ENCODE data around the gene CAMKMT.

The CAMKMT gene

GRCh38 chr2:44774826-44775492, 413.2 kb downstream of the CAMKMT start:
- H3K9me3 ChIP-seq (ENCODE audit: control insufficient read depth, insufficient read depth, low read length) = no peaks in the 10 kb centered on the region
- H3K27me3 ChIP-seq (ENCODE audit: control insufficient read depth, insufficient read depth, low read length) = peaks cover 21% of the 10 kb centered on the region
- peak overlapping the region; percentile 27 for H3K27ac ChIP-seq (ENCODE audit: low read depth, low read length)
- H3K4me1 ChIP-seq (ENCODE audit: control insufficient read depth, insufficient read depth, low read length) = peaks cover 82% of the 10 kb centered on the region
- no peak overlapping the region for H3K4me3 ChIP-seq (ENCODE audit: low read depth, low read length)
- H3K9ac ChIP-seq (ENCODE audit: low read depth, low read length) = no peak overlapping the region
- H3K36me3 ChIP-seq (ENCODE audit: control insufficient read depth, insufficient read depth, low read length) = no peaks in the 10 kb centered on the region

GRCh38 chr2:44777036-44777435, 415.3 kb downstream of the CAMKMT start:
- Histone ChIP-seq H3K27me3 (ENCODE audit: control insufficient read depth, insufficient read depth, low read length) (peaks cover 25% of the 10 kb centered on the region), H3K36me3 (ENCODE audit: control insufficient read depth, insufficient read depth, low read length) (no peaks in the 10 kb centered on the region), H3K9me3 (ENCODE audit: control insufficient read depth, insufficient read depth, low read length) (0 out of 2 replicates have a peak, but pooled peaks cover 2% of the 10 kb centered on the region), H3K4me3 (ENCODE audit: low read depth, low read length) (peak overlapping the region; percentile 53), H3K4me1 (ENCODE audit: control insufficient read depth, insufficient read depth, low read length) (peaks cover 75% of the 10 kb centered on the region), H3K27ac (ENCODE audit: low read depth, low read length) (no peak overlapping the region), H3K9ac (ENCODE audit: low read depth, low read length) (no peak overlapping the region)

DNA sequence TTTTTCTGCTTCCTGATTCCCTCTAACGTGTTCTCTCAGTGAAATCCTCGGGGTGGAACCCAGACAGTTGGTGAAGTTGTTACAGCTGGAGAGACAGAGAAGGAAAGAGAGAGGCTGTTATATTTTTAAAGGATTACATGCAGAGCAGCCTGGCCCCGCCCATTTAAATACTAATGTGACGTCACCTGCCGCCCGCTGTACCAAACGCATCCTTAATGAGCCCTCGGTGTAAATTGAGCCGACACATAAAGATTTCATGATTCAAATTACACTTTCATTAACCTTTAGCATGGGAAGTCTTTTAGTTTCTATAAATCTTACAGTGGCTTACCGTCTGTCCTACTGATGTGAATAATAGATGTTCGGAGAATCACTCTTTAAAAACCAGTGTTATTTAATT, 415.8 kb downstream of the CAMKMT start:
- Histone ChIP-seq H3K4me3 (ENCODE audit: low read depth, low read length) (peak overlapping the region; percentile 53), H3K27ac (ENCODE audit: low read depth, low read length) (no peak overlapping the region), H3K36me3 (ENCODE audit: control insufficient read depth, insufficient read depth, low read length) (no peaks in the 10 kb centered on the region), H3K4me1 (ENCODE audit: control insufficient read depth, insufficient read depth, low read length) (peaks cover 71% of the 10 kb centered on the region), H3K9me3 (ENCODE audit: control insufficient read depth, insufficient read depth, low read length) (0 out of 2 replicates have a peak, but pooled peaks cover 2% of the 10 kb centered on the region), H3K27me3 (ENCODE audit: control insufficient read depth, insufficient read depth, low read length) (peaks cover 25% of the 10 kb centered on the region), H3K9ac (ENCODE audit: low read depth, low read length) (no peak overlapping the region)

GRCh38 chr2:44778221-44778654, 416.5 kb downstream of the CAMKMT start:
- peak overlapping the region; percentile 53 for H3K4me3 ChIP-seq (ENCODE audit: low read depth, low read length)
- H3K9ac ChIP-seq (ENCODE audit: low read depth, low read length) = no peak overlapping the region
- 0 out of 2 replicates have a peak, but pooled peaks cover 2% of the 10 kb centered on the region for H3K9me3 ChIP-seq (ENCODE audit: control insufficient read depth, insufficient read depth, low read length)
- H3K27me3 ChIP-seq (ENCODE audit: control insufficient read depth, insufficient read depth, low read length) = peaks cover 25% of the 10 kb centered on the region
- H3K27ac ChIP-seq (ENCODE audit: low read depth, low read length) = peak overlapping the region; percentile 67
- no peaks in the 10 kb centered on the region for H3K36me3 ChIP-seq (ENCODE audit: control insufficient read depth, insufficient read depth, low read length)
- H3K4me1 ChIP-seq (ENCODE audit: control insufficient read depth, insufficient read depth, low read length) = peaks cover 64% of the 10 kb centered on the region

DNA sequence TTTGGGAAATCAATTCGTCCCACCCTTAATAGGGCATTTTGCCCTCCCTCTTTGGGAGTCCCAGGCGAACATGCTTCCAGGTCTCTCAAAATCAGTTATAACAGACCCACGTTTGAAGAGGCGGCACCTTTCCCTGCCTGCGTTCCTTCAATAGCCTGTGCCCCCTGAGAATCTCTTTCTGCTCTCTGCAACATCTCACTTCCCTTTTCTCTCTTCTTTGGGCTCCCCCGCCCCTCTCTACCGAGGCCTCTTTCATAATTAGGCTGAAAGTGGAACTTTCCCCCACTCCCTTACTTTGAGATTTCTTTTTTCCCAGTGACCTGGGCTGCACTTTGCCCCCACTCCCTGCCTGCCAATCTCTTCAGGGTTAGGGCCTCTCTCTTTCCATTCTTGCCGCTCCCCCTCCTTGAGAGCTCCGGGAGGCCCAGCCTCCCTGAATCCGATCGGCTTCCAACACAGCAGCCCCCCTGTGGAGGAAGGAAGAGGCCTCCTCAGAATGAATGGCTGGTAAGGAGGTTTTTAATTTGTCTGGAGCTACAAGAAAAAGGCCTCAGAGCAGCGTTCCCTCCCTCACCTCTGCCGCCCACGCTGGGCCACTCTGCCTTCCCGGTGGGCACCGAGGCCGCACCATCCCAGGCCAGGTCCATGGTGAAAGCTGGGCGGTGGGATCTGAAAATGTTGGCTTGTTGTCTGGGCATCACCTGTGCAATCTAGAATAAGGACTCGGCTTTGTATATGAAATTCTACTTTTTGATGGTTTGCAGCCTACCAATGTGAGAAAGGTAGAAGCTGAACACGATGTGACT, 417.1 kb downstream of the CAMKMT start:
- Histone ChIP-seq H3K27me3 (ENCODE audit: control insufficient read depth, insufficient read depth, low read length) (peaks cover 25% of the 10 kb centered on the region), H3K9me3 (ENCODE audit: control insufficient read depth, insufficient read depth, low read length) (0 out of 2 replicates have a peak, but pooled peaks cover 2% of the 10 kb centered on the region), H3K4me1 (ENCODE audit: control insufficient read depth, insufficient read depth, low read length) (peaks cover 58% of the 10 kb centered on the region), H3K36me3 (ENCODE audit: control insufficient read depth, insufficient read depth, low read length) (no peaks in the 10 kb centered on the region), H3K27ac (ENCODE audit: low read depth, low read length) (peak overlapping the region; percentile 67), H3K9ac (ENCODE audit: low read depth, low read length) (0 out of 2 replicates have a peak overlapping the region, but pooled peaks have one; percentile 3), H3K4me3 (ENCODE audit: low read depth, low read length) (peak overlapping the region; percentile 53)

DNA sequence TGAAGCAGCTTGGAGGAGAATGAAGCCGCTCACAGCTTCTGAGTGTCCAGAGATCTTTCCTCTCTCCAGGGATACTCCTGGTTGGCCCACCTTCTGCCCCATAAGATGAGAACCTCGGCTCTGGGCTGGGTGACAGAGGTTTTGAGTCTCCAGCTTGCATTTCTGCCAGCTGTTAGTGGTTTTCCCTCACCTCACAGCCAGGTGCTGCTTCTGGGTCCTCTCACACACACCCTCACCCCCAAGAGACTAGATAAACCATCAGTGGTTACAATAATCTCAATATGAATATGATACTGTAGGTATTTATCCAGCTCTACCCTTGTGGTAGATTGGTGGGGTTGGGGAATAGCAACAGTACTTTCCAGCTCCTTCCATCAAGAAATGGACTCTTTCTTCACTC, 418.0 kb downstream of the CAMKMT start:
- no peak overlapping the region for H3K27ac ChIP-seq (ENCODE audit: low read depth, low read length)
- no peaks in the 10 kb centered on the region for H3K36me3 ChIP-seq (ENCODE audit: control insufficient read depth, insufficient read depth, low read length)
- H3K4me3 ChIP-seq (ENCODE audit: low read depth, low read length) = no peak overlapping the region
- peaks cover 49% of the 10 kb centered on the region for H3K4me1 ChIP-seq (ENCODE audit: control insufficient read depth, insufficient read depth, low read length)
- peaks cover 25% of the 10 kb centered on the region for H3K27me3 ChIP-seq (ENCODE audit: control insufficient read depth, insufficient read depth, low read length)
- 0 out of 2 replicates have a peak, but pooled peaks cover 2% of the 10 kb centered on the region for H3K9me3 ChIP-seq (ENCODE audit: control insufficient read depth, insufficient read depth, low read length)
- no peak overlapping the region for H3K9ac ChIP-seq (ENCODE audit: low read depth, low read length)

- Histone ChIP-seq H3K27me3 (ENCODE audit: control insufficient read depth, insufficient read depth, low read length) (peaks cover 25% of the 10 kb centered on the region), H3K4me3 (ENCODE audit: low read depth, low read length) (no peak overlapping the region), H3K27ac (ENCODE audit: low read depth, low read length) (no peak overlapping the region), H3K36me3 (ENCODE audit: control insufficient read depth, insufficient read depth, low read length) (no peaks in the 10 kb centered on the region), H3K4me1 (ENCODE audit: control insufficient read depth, insufficient read depth, low read length) (peaks cover 43% of the 10 kb centered on the region), H3K9me3 (ENCODE audit: control insufficient read depth, insufficient read depth, low read length) (0 out of 2 replicates have a peak, but pooled peaks cover 2% of the 10 kb centered on the region), H3K9ac (ENCODE audit: low read depth, low read length) (no peak overlapping the region)
Measured at GRCh38 chr2:44780406-44780805, 418.7 kb downstream of the CAMKMT start.

- H3K9ac ChIP-seq (ENCODE audit: low read depth, low read length) = no peak overlapping the region
- no peaks in the 10 kb centered on the region for H3K36me3 ChIP-seq (ENCODE audit: control insufficient read depth, insufficient read depth, low read length)
- no peak overlapping the region for H3K4me3 ChIP-seq (ENCODE audit: low read depth, low read length)
Measured at GRCh38 chr2:44785433-44785832, 423.7 kb downstream of the CAMKMT start.

GRCh38 chr2:44786045-44786816, 424.5 kb downstream of the CAMKMT start:
- H3K36me3 ChIP-seq (ENCODE audit: control insufficient read depth, insufficient read depth, low read length) = no peaks in the 10 kb centered on the region
- 0 out of 2 replicates have a peak, but pooled peaks cover under 1% of the 10 kb centered on the region for H3K9me3 ChIP-seq (ENCODE audit: control insufficient read depth, insufficient read depth, low read length)
- no peak overlapping the region for H3K4me3 ChIP-seq (ENCODE audit: low read depth, low read length)
- H3K27me3 ChIP-seq (ENCODE audit: control insufficient read depth, insufficient read depth, low read length) = no peaks in the 10 kb centered on the region
- no peak overlapping the region for H3K27ac ChIP-seq (ENCODE audit: low read depth, low read length)
- no peak overlapping the region for H3K9ac ChIP-seq (ENCODE audit: low read depth, low read length)
- H3K4me1 ChIP-seq (ENCODE audit: control insufficient read depth, insufficient read depth, low read length) = peaks cover 21% of the 10 kb centered on the region

More at GRCh38 chr2:44785433-44785832, 423.7 kb downstream of the CAMKMT start:
- Histone ChIP-seq H3K27me3 (ENCODE audit: control insufficient read depth, insufficient read depth, low read length) (peaks cover 1% of the 10 kb centered on the region; the same call in 1 of the 2 replicates), H3K9me3 (ENCODE audit: control insufficient read depth, insufficient read depth, low read length) (no peaks in the 10 kb centered on the region), H3K27ac (ENCODE audit: low read depth, low read length) (no peak overlapping the region), H3K4me1 (ENCODE audit: control insufficient read depth, insufficient read depth, low read length) (peaks cover 14% of the 10 kb centered on the region)

GRCh38 chr2:44786817-44787214, 425.1 kb downstream of the CAMKMT start:
- H3K27me3 ChIP-seq (ENCODE audit: control insufficient read depth, insufficient read depth, low read length) = no peaks in the 10 kb centered on the region
- no peaks in the 10 kb centered on the region for H3K36me3 ChIP-seq (ENCODE audit: control insufficient read depth, insufficient read depth, low read length)
- H3K9ac ChIP-seq (ENCODE audit: low read depth, low read length) = no peak overlapping the region
- H3K4me3 ChIP-seq (ENCODE audit: low read depth, low read length) = no peak overlapping the region
- 0 out of 2 replicates have a peak, but pooled peaks cover 6% of the 10 kb centered on the region for H3K9me3 ChIP-seq (ENCODE audit: control insufficient read depth, insufficient read depth, low read length)
- H3K4me1 ChIP-seq (ENCODE audit: control insufficient read depth, insufficient read depth, low read length) = peaks cover 21% of the 10 kb centered on the region
- H3K27ac ChIP-seq (ENCODE audit: low read depth, low read length) = no peak overlapping the region

All from HUES48 (cell line).